Heart left ventricle (tissue), 13 donors: Measurements from ENCODE around the gene EDC4.

Source experiments
- POLR2A ChIP-seq, 2 donors: fragments of 450-650 bp; IDR thresholded peaks; one replicate each; pipeline ENCODE4 v1.6.1; 2017; ENCODE audit warnings: antibody characterized with exemption in 2 of 2, mild to moderate bottlenecking in 2 of 2, moderate library complexity in 2 of 2
- TF ChIP-seq, protein P1 (sequence below), 12 donors: fragments of 200-600 bp; sonication (generic) in 4 of 12; IDR thresholded peaks; one replicate each; pipeline versions ENCODE4 v1.5.0 to v1.8.0; 2018 to 2022; ENCODE audit warnings: antibody characterized with exemption in 12 of 12, mild to moderate bottlenecking in 5 of 12
- donor health status: ischemic (EF 13 %, LVEDD 7.1; RV severe dilation, severe dysfunction).
- donor health status: DM: no; HTN: yes; CAD: no.
- donor health status: DM: no; HTN: no; CAD: no.
- donor health status: ischemic (EF 25% LVEDD 6.9; RV normal size, moderate dysfunction).
- donor health status: ischemic (EF 25% LVEDD 5.7; RV mildly dilated, moderate dysfunction).
- donor health status: ischemic (EF 35%, LVEDD 5.7; RV mildly dilated, moderate dysfunction).
- donor health status: nonischemic (EF 11% LVEDD 7.7; RV severe dilation, severe dysfunction).
- donor health status: DM: yes; HTN: yes; CAD: no.
- donor health status: PGD.
- donor health status: ischemic (EF 29% LVEDD 5.4; RV normal size, mild dysfunction).
- donor health status: nonischemic (EF 23%, LVEDD 6.1; RV moderate dilation, normal function).

DNA sequence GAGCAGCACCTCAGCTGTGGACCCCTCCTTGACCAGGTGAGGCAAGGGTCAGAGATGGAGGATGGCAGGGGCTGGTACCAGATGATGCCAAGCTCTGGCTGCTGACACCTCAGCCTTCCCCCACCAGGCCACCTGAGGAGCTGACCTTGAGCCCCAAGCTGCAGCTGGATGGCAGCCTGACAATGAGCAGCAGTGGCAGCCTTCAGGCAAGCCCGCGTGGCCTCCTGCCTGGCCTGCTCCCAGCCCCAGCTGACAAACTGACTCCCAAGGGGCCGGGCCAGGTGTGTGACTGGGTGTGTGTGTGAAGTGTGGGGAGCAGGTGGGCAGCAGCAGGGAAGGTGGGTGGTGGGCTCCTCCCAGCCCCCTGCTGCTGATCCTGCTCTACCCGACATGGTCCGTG lies 7.1 kb downstream of the EDC4 start:
- TF ChIP-seq, protein P1, sequence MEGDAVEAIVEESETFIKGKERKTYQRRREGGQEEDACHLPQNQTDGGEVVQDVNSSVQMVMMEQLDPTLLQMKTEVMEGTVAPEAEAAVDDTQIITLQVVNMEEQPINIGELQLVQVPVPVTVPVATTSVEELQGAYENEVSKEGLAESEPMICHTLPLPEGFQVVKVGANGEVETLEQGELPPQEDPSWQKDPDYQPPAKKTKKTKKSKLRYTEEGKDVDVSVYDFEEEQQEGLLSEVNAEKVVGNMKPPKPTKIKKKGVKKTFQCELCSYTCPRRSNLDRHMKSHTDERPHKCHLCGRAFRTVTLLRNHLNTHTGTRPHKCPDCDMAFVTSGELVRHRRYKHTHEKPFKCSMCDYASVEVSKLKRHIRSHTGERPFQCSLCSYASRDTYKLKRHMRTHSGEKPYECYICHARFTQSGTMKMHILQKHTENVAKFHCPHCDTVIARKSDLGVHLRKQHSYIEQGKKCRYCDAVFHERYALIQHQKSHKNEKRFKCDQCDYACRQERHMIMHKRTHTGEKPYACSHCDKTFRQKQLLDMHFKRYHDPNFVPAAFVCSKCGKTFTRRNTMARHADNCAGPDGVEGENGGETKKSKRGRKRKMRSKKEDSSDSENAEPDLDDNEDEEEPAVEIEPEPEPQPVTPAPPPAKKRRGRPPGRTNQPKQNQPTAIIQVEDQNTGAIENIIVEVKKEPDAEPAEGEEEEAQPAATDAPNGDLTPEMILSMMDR (IDR thresholded peaks at IDR 0.05) = no peak
- no peak for TF ChIP-seq POLR2A (IDR thresholded peaks at IDR 0.05)
